ENCODE measurements around the gene FYCO1. TPM values are rescaled to one million over a fixed set of nuclear protein-coding genes. Genes with fewer than 3 reads are reported as not detected.
A peak's percentile ranks its signal among the peaks of the same experiment; 100 is the strongest.

FYCO1 gene
- total and polyA plus RNA-seq, 9 of the 15 experiments (the other 6 are each of a cell fraction or from before 2014, with no cell fraction given) = 2.1 to 13.8 (median 7.4) TPM

GRCh38 chr3:46017720-46018119 is 22.1 kb upstream of the FYCO1 start (continued):
- TF ChIP-seq TSC22D4 (tag; IDR thresholded peaks at IDR 0.05) (no peak), TRIM24 (IDR thresholded peaks at IDR 0.05) (peak in 1 of 2 experiments; percentile 41; a peak in 1 of 4 replicates), ZNF766 (CRISPR knock-in tag; conservative IDR thresholded peaks at IDR 0.05) (peak; percentile 93), ZC3H8 (IDR thresholded peaks at IDR 0.05) (no peak), SNAPC5 (CRISPR knock-in tag; IDR thresholded peaks at IDR 0.05) (no peak), L3MBTL2 (IDR thresholded peaks at IDR 0.05) (0 out of 2 replicates have a peak, but pooled peaks have one; percentile 10), CEBPB (tag; IDR thresholded peaks at IDR 0.05) (peak; percentile 94), MCM2 (IDR thresholded peaks at IDR 0.05; ENCODE audit: low read depth) (no peak), NFE2 (IDR thresholded peaks at IDR 0.05; ENCODE audit: low read depth) (peak; percentile 61; the same call in 1 of the 2 replicates), NFIX (CRISPR knock-in tag; IDR thresholded peaks at IDR 0.05; ENCODE audit: low read depth) (no peak), ZBTB7A (IDR thresholded peaks at IDR 0.05; ENCODE audit: borderline replicate concordance, control insufficient read depth, low read depth, low read length) (no peak), ZNF263 (CRISPR knock-in tag; IDR thresholded peaks at IDR 0.05; ENCODE audit: borderline replicate concordance) (no peak), BCL6 (CRISPR knock-in tag; IDR thresholded peaks at IDR 0.05) (0 out of 2 replicates have a peak, but pooled peaks have one; percentile 22), MYC (IDR thresholded peaks at IDR 0.05; ENCODE audit: low read depth, low read length) (peak; percentile 41; the same call in 1 of the 2 replicates), MYC (CRISPR knock-in tag; IDR thresholded peaks at IDR 0.05; ENCODE audit: borderline replicate concordance, low read depth) (no peak), MAFG (tag; conservative IDR thresholded peaks at IDR 0.05) (peak; percentile 24; the same call in 1 of the 2 replicates), ZNF561 (CRISPR knock-in tag; conservative IDR thresholded peaks at IDR 0.05) (no peak), ATF4 (CRISPR knock-in tag; IDR thresholded peaks at IDR 0.05) (peak; percentile 71; the same call in 1 of the 2 replicates), VEZF1 (CRISPR knock-in tag; IDR thresholded peaks at IDR 0.05) (peak; percentile 86)

All from K562 (cell line).